ENCODE measurements around the gene IGFN1.

The IGFN1 gene

GRCh38 chr1:201269900-201270410 lies 79.3 kb downstream of the IGFN1 start:
- no peak for DNase-seq (ENCODE audit: low read depth)
- no peak for TF ChIP-seq CTCF (conservative IDR thresholded peaks at IDR 0.05; ENCODE audit: low read length)
- H3K4me3 ChIP-seq (ENCODE audit: low read length) = no peak overlapping the region

GRCh38 chr1:201270616-201271390 lies 80.2 kb downstream of the IGFN1 start:
- no peak overlapping the region for H3K4me3 ChIP-seq (ENCODE audit: low read length)
- no peak for TF ChIP-seq CTCF (conservative IDR thresholded peaks at IDR 0.05; ENCODE audit: low read length)
- no peak for DNase-seq (ENCODE audit: low read depth)

- DNase-seq (ENCODE audit: low read depth) = no peak
- no peak overlapping the region for H3K4me3 ChIP-seq (ENCODE audit: low read length)
- TF ChIP-seq CTCF (conservative IDR thresholded peaks at IDR 0.05; ENCODE audit: low read length) = no peak
Observed at GRCh38 chr1:201272799-201273198, 82.2 kb downstream of the IGFN1 start.

- DNase-seq (ENCODE audit: low read depth) = no peak
- no peak overlapping the region for H3K4me3 ChIP-seq (ENCODE audit: low read length)
Observed at GRCh38 chr1:201274616-201275252, 84.1 kb downstream of the IGFN1 start.

GRCh38 chr1:201275253-201275666 lies 84.6 kb downstream of the IGFN1 start:
- H3K4me3 ChIP-seq (ENCODE audit: low read length) = no peak overlapping the region
- no peak for TF ChIP-seq CTCF (conservative IDR thresholded peaks at IDR 0.05; ENCODE audit: low read length)
- peak; percentile 82 for DNase-seq (ENCODE audit: low read depth)

More at GRCh38 chr1:201274616-201275252, 84.1 kb downstream of the IGFN1 start:
- TF ChIP-seq CTCF (conservative IDR thresholded peaks at IDR 0.05; ENCODE audit: low read length) = no peak

- DNase-seq (ENCODE audit: low read depth) = no peak
- no peak overlapping the region for H3K4me3 ChIP-seq (ENCODE audit: low read length)
- no peak for TF ChIP-seq CTCF (conservative IDR thresholded peaks at IDR 0.05; ENCODE audit: low read length)
Observed at GRCh38 chr1:201276891-201277290, 86.3 kb downstream of the IGFN1 start.

- no peak for TF ChIP-seq CTCF (conservative IDR thresholded peaks at IDR 0.05; ENCODE audit: low read length)
- DNase-seq (ENCODE audit: low read depth) = no peak
- H3K4me3 ChIP-seq (ENCODE audit: low read length) = no peak overlapping the region
Observed at GRCh38 chr1:201277441-201277840, 86.8 kb downstream of the IGFN1 start.
